ENCODE data around the gene KRT15. TPM values are rescaled to one million over a fixed set of nuclear protein-coding genes. Genes with fewer than 3 reads are reported as not detected.

KRT15 gene
- total RNA-seq: not detected

GRCh38 chr17:41518789-41519449 lies at the start of gene KRT15:
Gene KRT15, minus strand, starts transcription at chr17:41518890. Its CDS starts 63 bp downstream, at chr17:41518827.
- no peak within 1 kb of the TSS for H3K27ac Mint-ChIP-seq
- no peak within 1 kb of the TSS for H3K4me3 Mint-ChIP-seq
- no peaks in the 10 kb centered on the region for H3K4me1 Mint-ChIP-seq (ENCODE audit: low read depth)
- ATAC-seq (replicated peaks in 1 of 2) (no peak), DNase-seq (no peak)
- H3K9me3 Mint-ChIP-seq: no peaks in the 10 kb centered on the region
- H3K36me3 Mint-ChIP-seq (ENCODE audit: insufficient read depth in 2 of 2): no peaks in the 10 kb centered on the region
- no peaks in the 10 kb centered on the region for H3K27me3 Mint-ChIP-seq (ENCODE audit: low read depth)

GRCh38 chr17:41567317-41567716 lies 48.6 kb upstream of the KRT15 start:
- DNase-seq (no peak), ATAC-seq (replicated peaks in 1 of 2) (no peak)
- peaks cover 38% of the 10 kb centered on the region for H3K27me3 Mint-ChIP-seq (ENCODE audit: low read depth)
- peaks cover 19% of the 10 kb centered on the region for H3K4me1 Mint-ChIP-seq (ENCODE audit: low read depth)
- no peak overlapping the region for H3K27ac Mint-ChIP-seq
- H3K36me3 Mint-ChIP-seq (ENCODE audit: insufficient read depth in 2 of 2): no peaks in the 10 kb centered on the region
- H3K9me3 Mint-ChIP-seq: peaks cover 1 to 6% of the 10 kb centered on the region in 2 donors
- no peak overlapping the region for H3K4me3 Mint-ChIP-seq

GRCh38 chr17:41565338-41565737 lies 46.6 kb upstream of the KRT15 start:
- Mint-ChIP-seq H3K36me3 (ENCODE audit: insufficient read depth in 2 of 2) (no peaks in the 10 kb centered on the region), H3K4me3 (no peak overlapping the region), H3K27ac (no peak overlapping the region), H3K9me3 (peaks cover 1 to 6% of the 10 kb centered on the region in 2 donors), H3K27me3 (ENCODE audit: low read depth) (peaks cover 27% of the 10 kb centered on the region), H3K4me1 (ENCODE audit: low read depth) (peaks cover 19% of the 10 kb centered on the region)
- ATAC-seq (replicated peaks in 1 of 2) (no peak), DNase-seq (no peak)

GRCh38 chr17:41563607-41564170 lies 45.0 kb upstream of the KRT15 start:
- no peaks in the 10 kb centered on the region for H3K36me3 Mint-ChIP-seq (ENCODE audit: insufficient read depth in 2 of 2)
- no peak overlapping the region for H3K27ac Mint-ChIP-seq
- peaks cover 27% of the 10 kb centered on the region for H3K27me3 Mint-ChIP-seq (ENCODE audit: low read depth)
- DNase-seq (no peak), ATAC-seq (replicated peaks in 1 of 2) (no peak)
- peaks cover 19% of the 10 kb centered on the region for H3K4me1 Mint-ChIP-seq (ENCODE audit: low read depth)
- H3K4me3 Mint-ChIP-seq: no peak overlapping the region
- H3K9me3 Mint-ChIP-seq: peaks cover 1 to 6% of the 10 kb centered on the region in 2 donors

GRCh38 chr17:41561554-41561953 lies 42.9 kb upstream of the KRT15 start:
- H3K36me3 Mint-ChIP-seq (ENCODE audit: insufficient read depth in 2 of 2): no peaks in the 10 kb centered on the region
- DNase-seq (no peak), ATAC-seq (replicated peaks in 1 of 2) (no peak)
- no peaks in the 10 kb centered on the region for H3K9me3 Mint-ChIP-seq
- peaks cover 5% of the 10 kb centered on the region for H3K4me1 Mint-ChIP-seq (ENCODE audit: low read depth)
- peaks cover 44% of the 10 kb centered on the region for H3K27me3 Mint-ChIP-seq (ENCODE audit: low read depth)
- H3K4me3 Mint-ChIP-seq: no peak overlapping the region
- no peak overlapping the region for H3K27ac Mint-ChIP-seq

- H3K4me3 Mint-ChIP-seq: no peak overlapping the region
- no peak for DNase-seq
- no peaks in the 10 kb centered on the region for H3K9me3 Mint-ChIP-seq
- no peaks in the 10 kb centered on the region for H3K4me1 Mint-ChIP-seq (ENCODE audit: low read depth)
- H3K27me3 Mint-ChIP-seq (ENCODE audit: low read depth): peaks cover 52% of the 10 kb centered on the region
- no peaks in the 10 kb centered on the region for H3K36me3 Mint-ChIP-seq (ENCODE audit: insufficient read depth in 2 of 2)
- no peak overlapping the region for H3K27ac Mint-ChIP-seq
- ATAC-seq (replicated peaks in 1 of 2): no peak
These were observed 40.9 kb upstream of the KRT15 start for GRCh38 chr17:41559548-41559947.

- H3K27me3 Mint-ChIP-seq (ENCODE audit: low read depth): peaks cover 64% of the 10 kb centered on the region
These were observed 38.2 kb upstream of the KRT15 start for GRCh38 chr17:41556931-41557330.

GRCh38 chr17:41556306-41556705 lies 37.6 kb upstream of the KRT15 start:
- Mint-ChIP-seq H3K27me3 (ENCODE audit: low read depth) (peaks cover 70% of the 10 kb centered on the region), H3K9me3 (no peaks in the 10 kb centered on the region)
- ATAC-seq (replicated peaks in 1 of 2): no peak

More at GRCh38 chr17:41556931-41557330, 38.2 kb upstream of the KRT15 start:
- ATAC-seq (replicated peaks in 1 of 2) (no peak), DNase-seq (no peak)
- Mint-ChIP-seq H3K4me3 (no peak overlapping the region), H3K36me3 (ENCODE audit: insufficient read depth in 2 of 2) (no peaks in the 10 kb centered on the region), H3K4me1 (ENCODE audit: low read depth) (peaks cover 10% of the 10 kb centered on the region), H3K27ac (no peak overlapping the region), H3K9me3 (no peaks in the 10 kb centered on the region)

GRCh38 chr17:41555105-41555887 lies 36.6 kb upstream of the KRT15 start:
- no peak for ATAC-seq (replicated peaks in 1 of 2)

More at GRCh38 chr17:41556306-41556705, 37.6 kb upstream of the KRT15 start:
- Mint-ChIP-seq H3K4me3 (no peak overlapping the region), H3K27ac (no peak overlapping the region), H3K36me3 (ENCODE audit: insufficient read depth in 2 of 2) (no peaks in the 10 kb centered on the region), H3K4me1 (ENCODE audit: low read depth) (peaks cover 10% of the 10 kb centered on the region)
- no peak for DNase-seq

GRCh38 chr17:41553987-41554680 lies 35.4 kb upstream of the KRT15 start:
- Mint-ChIP-seq H3K4me3 (no peak overlapping the region), H3K9me3 (no peaks in the 10 kb centered on the region), H3K36me3 (ENCODE audit: insufficient read depth in 2 of 2) (no peaks in the 10 kb centered on the region), H3K27ac (peak overlapping the region; percentile 47), H3K27me3 (ENCODE audit: low read depth) (peaks cover 59% of the 10 kb centered on the region), H3K4me1 (ENCODE audit: low read depth) (peaks cover 16% of the 10 kb centered on the region)
- no peak for DNase-seq
- ATAC-seq (replicated peaks in 1 of 2): no peak

More at GRCh38 chr17:41555105-41555887, 36.6 kb upstream of the KRT15 start:
- peaks cover 65% of the 10 kb centered on the region for H3K27me3 Mint-ChIP-seq (ENCODE audit: low read depth)
- no peak for DNase-seq
- no peaks in the 10 kb centered on the region for H3K9me3 Mint-ChIP-seq
- H3K4me3 Mint-ChIP-seq: no peak overlapping the region
- no peaks in the 10 kb centered on the region for H3K36me3 Mint-ChIP-seq (ENCODE audit: insufficient read depth in 2 of 2)
- peaks cover 10% of the 10 kb centered on the region for H3K4me1 Mint-ChIP-seq (ENCODE audit: low read depth)
- H3K27ac Mint-ChIP-seq: no peak overlapping the region

GRCh38 chr17:41553176-41553575 lies 34.5 kb upstream of the KRT15 start:
- DNase-seq: peak in 1 of 2 donors; percentile 9
- Mint-ChIP-seq H3K27me3 (ENCODE audit: low read depth) (peaks cover 49% of the 10 kb centered on the region), H3K36me3 (ENCODE audit: insufficient read depth in 2 of 2) (no peaks in the 10 kb centered on the region), H3K4me3 (no peak overlapping the region), H3K4me1 (ENCODE audit: low read depth) (peaks cover 25% of the 10 kb centered on the region), H3K9me3 (no peaks in the 10 kb centered on the region), H3K27ac (no peak overlapping the region)
- peak in 1 of 2 donors; percentile 18 for ATAC-seq (replicated peaks in 1 of 2)

GRCh38 chr17:41552455-41552854 lies 33.8 kb upstream of the KRT15 start:
- ATAC-seq (replicated peaks in 1 of 2): no peak
- Mint-ChIP-seq H3K4me1 (ENCODE audit: low read depth) (peaks cover 32% of the 10 kb centered on the region), H3K27ac (no peak overlapping the region)

GRCh38 chr17:41551365-41551764 lies 32.7 kb upstream of the KRT15 start:
- peaks cover 37% of the 10 kb centered on the region for H3K4me1 Mint-ChIP-seq (ENCODE audit: low read depth)
- peaks cover 0 to 3% of the 10 kb centered on the region in 2 donors for H3K9me3 Mint-ChIP-seq
- peaks cover 3% of the 10 kb centered on the region in 2 donors for H3K36me3 Mint-ChIP-seq (ENCODE audit: insufficient read depth in 2 of 2)
- ATAC-seq (replicated peaks in 1 of 2): no peak
- no peak for DNase-seq
- H3K4me3 Mint-ChIP-seq: no peak overlapping the region
- H3K27ac Mint-ChIP-seq: no peak overlapping the region
- peaks cover 46% of the 10 kb centered on the region for H3K27me3 Mint-ChIP-seq (ENCODE audit: low read depth)

More at GRCh38 chr17:41552455-41552854, 33.8 kb upstream of the KRT15 start:
- Mint-ChIP-seq H3K9me3 (no peaks in the 10 kb centered on the region), H3K36me3 (ENCODE audit: insufficient read depth in 2 of 2) (peaks cover 0 to under 1% of the 10 kb centered on the region in 2 donors), H3K27me3 (ENCODE audit: low read depth) (peaks cover 45% of the 10 kb centered on the region), H3K4me3 (no peak overlapping the region)
- no peak for DNase-seq
